K562 (cell line): ENCODE results near the gene KPNA1. TPM values are rescaled to one million over a fixed set of nuclear protein-coding genes. Genes with fewer than 3 reads are reported as not detected.
A peak's percentile ranks its signal among the peaks of the same experiment; 100 is the strongest.

Experiments used
- CEBPG ChIP-seq, 3 experiments: fragments of 200-800 bp in 1 of 3; sonication (Bioruptor generic) in 1 of 3; sonication (generic) in 1 of 3; formaldehyde crosslinking in 1 of 3; IDR thresholded peaks in 2 of 3; conservative IDR thresholded peaks in 1 of 3; 2 replicates each; pipeline versions ENCODE4 v1.6.1 to v1.8.0; 2016 to 2022; ENCODE audit warnings: missing compliant biosample characterization in 2 of 3, missing genetic modification characterization in 2 of 3, mild to moderate bottlenecking in 1 of 3, missing genetic modification reagents in 1 of 3
- EZH2 ChIP-seq: IDR thresholded peaks from 2 replicates; pipeline ENCODE4 v1.6.1; 2012; ENCODE audit warnings: low read depth, mild to moderate bottlenecking, inconsistent platforms, low read length, borderline replicate concordance
- GTF2B ChIP-seq: IDR thresholded peaks from 2 replicates; pipeline ENCODE4 v1.6.1; 2011; ENCODE audit not compliant: insufficient read length; ENCODE audit errors: extremely low read depth
- HMBOX1 ChIP-seq: sonication (generic); IDR thresholded peaks from 2 replicates; pipeline ENCODE4 v1.6.1; 2016
- IFI16 ChIP-seq: fragments of 250-450 bp; sonication (Bioruptor Pico); IDR thresholded peaks from 2 replicates; pipeline ENCODE4 v2.1.2; 2022; ENCODE audit warnings: mild to moderate bottlenecking, inconsistent platforms
- NFE2 ChIP-seq: IDR thresholded peaks from 2 replicates; pipeline ENCODE4 v1.6.1; 2014; ENCODE audit warnings: antibody characterized with exemption, low read depth
- NR1H2 ChIP-seq: sonication (generic); formaldehyde crosslinking; IDR thresholded peaks from 2 replicates; pipeline ENCODE4 v1.4.0; 2020; ENCODE audit warnings: mild to moderate bottlenecking, missing genetic modification reagents
- NR3C1 ChIP-seq: sonication (generic); formaldehyde crosslinking; IDR thresholded peaks from 2 replicates; pipeline ENCODE4 v1.8.1; 2022; ENCODE audit warnings: missing genetic modification reagents
- RREB1 ChIP-seq: fragments of 250-450 bp; sonication (Bioruptor Pico); IDR thresholded peaks from 2 replicates; pipeline ENCODE4 v1.4.0; 2020
- XRCC3 ChIP-seq: fragments of 450-650 bp; IDR thresholded peaks from 2 replicates; pipeline ENCODE4 v1.6.1; 2017; ENCODE audit warnings: mild to moderate bottlenecking, moderate library complexity
- ZBTB8A ChIP-seq: fragments of 450-650 bp; IDR thresholded peaks from 2 replicates; pipeline ENCODE4 v1.6.1; 2018; ENCODE audit warnings: mild to moderate bottlenecking, moderate library complexity; ENCODE audit not compliant: partially characterized antibody
- ZNF197 ChIP-seq: fragments of 200-800 bp; sonication (Bioruptor generic); IDR thresholded peaks from 2 replicates; pipeline ENCODE4 v1.6.1; 2016; ENCODE audit warnings: low read depth, missing genetic modification characterization, missing compliant biosample characterization
- ZNF217 ChIP-seq: sonication (generic); formaldehyde crosslinking; IDR thresholded peaks from 2 replicates; pipeline ENCODE4 v1.8.0; 2022; ENCODE audit warnings: mild to moderate bottlenecking, missing genetic modification reagents
- ZNF24 ChIP-seq: fragments of 450-650 bp; IDR thresholded peaks from 2 replicates; pipeline ENCODE4 v1.6.1; 2016
- ZNF311 ChIP-seq: fragments of 250-450 bp; sonication (Bioruptor Pico); IDR thresholded peaks from 2 replicates; pipeline ENCODE4 v1.4.0; 2020; ENCODE audit warnings: mild to moderate bottlenecking, moderate library complexity
- ZNF511 ChIP-seq: sonication (generic); formaldehyde crosslinking; IDR thresholded peaks from 2 replicates; pipeline ENCODE4 v1.8.0; 2022; ENCODE audit warnings: mild to moderate bottlenecking, missing genetic modification reagents
- ZZZ3 ChIP-seq: fragments of 450-650 bp; IDR thresholded peaks from 2 replicates; pipeline ENCODE4 v1.6.1; 2016; ENCODE audit warnings: antibody characterized with exemption, mild to moderate bottlenecking, moderate library complexity
- polyA plus RNA-seq, 8 experiments: library from polyadenylated mRNA; depleted of rRNA in 4 of 8; stranded (reverse) in 5 of 8; unstranded in 3 of 8; fragments of >200 nt; fragmentation: Nextera tagmentation in 2 of 8; fragmentation: Illumina TruSeq in 1 of 8; extraction: Ambion mirVana in 2 of 8; extraction: Trizol in 1 of 8; gene quantifications; 2 replicates each; pipeline versions ENCODE4 v1.2.1 to v1.2.3, GENCODE V29; 2011 to 2014; ENCODE audit warnings: inconsistent platforms in 1 of 8, missing spikeins in 1 of 8
- total RNA-seq, 7 experiments: library from RNA; depleted of rRNA in 6 of 7; stranded (reverse); fragments of >200 nt in 6 of 7; fragmentation: Illumina TruSeq in 2 of 7; extraction: Trizol in 2 of 7; gene quantifications; 2 replicates each; pipeline versions ENCODE4 v1.2.1 to v1.2.3, GENCODE V29; 2011 to 2021; ENCODE audit warnings: low replicate concordance in 1 of 7

KPNA1 gene
- total and polyA plus RNA-seq, 9 of the 15 experiments (the other 6 are each of a cell fraction or from before 2014, with no cell fraction given), result 9.3 to 53.8 (median 33.5) TPM

- TF ChIP-seq ZBTB8A, result no peak
- no peak for TF ChIP-seq EZH2
- TF ChIP-seq ZNF24, result no peak
- TF ChIP-seq NFE2, result no peak
- TF ChIP-seq NR3C1 (CRISPR knock-in tag), result 0 out of 2 replicates have a peak, but pooled peaks have one; percentile 34
- TF ChIP-seq IFI16 (CRISPR knock-in tag), result no peak
- TF ChIP-seq ZNF311 (CRISPR knock-in tag), result no peak
- TF ChIP-seq ZNF217 (CRISPR knock-in tag), result no peak
- TF ChIP-seq CEBPG (CRISPR knock-in tag; IDR thresholded peaks at IDR 0.05), result no peak
- no peak for TF ChIP-seq CEBPG (tag; conservative IDR thresholded peaks at IDR 0.05 in 1 of 2, IDR thresholded peaks at IDR 0.05 in 1 of 2)
- TF ChIP-seq RREB1 (CRISPR knock-in tag), result no peak
- 0 out of 2 replicates have a peak, but pooled peaks have one; percentile 43 for TF ChIP-seq HMBOX1
- TF ChIP-seq ZZZ3, result no peak
- TF ChIP-seq ZNF197 (CRISPR knock-in tag), result no peak
- no peak for TF ChIP-seq NR1H2 (CRISPR knock-in tag)
- TF ChIP-seq XRCC3, result no peak
- TF ChIP-seq GTF2B, result no peak
- TF ChIP-seq ZNF511, result peak; percentile 33; the same call in 1 of the 2 replicates
These were observed 130.7 kb downstream of the KPNA1 start, which contains the start of gene FAM162A (continued) for GRCh38 chr3:122383771-122384697.
